WTC11 (cell line): ENCODE results near the gene FOXJ3. TPM values are rescaled to one million over a fixed set of nuclear protein-coding genes. Genes with fewer than 3 reads are reported as not detected.

Experiments used
- ATAC-seq: fragments of 200-7000 bp; cut with Tn5 transposase; 2 replicates; pipeline ENCODE4 v1.10.0; 2021; ENCODE audit warnings: mild to moderate bottlenecking, moderate library complexity
- CTCF ChIA-PET: fragments of 300-600 bp; sonication (Branson Sonifier 250); formaldehyde crosslinking; loops from one replicate; lab custom pipeline; 2021; ENCODE audit warnings: antibody characterized with exemption; lab: Charles Lee
- POLR2A ChIA-PET: fragments of 350-600 bp; sonication (Branson Sonifier 250); formaldehyde crosslinking; loops from one replicate; lab custom pipeline; 2021; ENCODE audit warnings: antibody characterized with exemption; lab: Charles Lee
- DNase-seq: peaks from one replicate; pipeline ENCODE4 v3.0.0; 2021; ENCODE audit warnings: low spot score
- H3K27ac Mint-ChIP-seq: 2 replicates; pipeline ENCODE4 v1.8.0; 2021; ENCODE audit warnings: mixed read lengths
- H3K27me3 Mint-ChIP-seq: 2 replicates; pipeline ENCODE4 v1.8.0; 2021; ENCODE audit warnings: low read depth, mild to moderate bottlenecking, moderate library complexity, mixed read lengths
- H3K36me3 Mint-ChIP-seq: 2 replicates; pipeline ENCODE4 v1.8.0; 2021; ENCODE audit warnings: mixed read lengths
- H3K4me1 Mint-ChIP-seq: 2 replicates; pipeline ENCODE4 v1.8.0; 2022; ENCODE audit warnings: mixed read lengths
- H3K4me3 Mint-ChIP-seq: 2 replicates; pipeline ENCODE4 v1.8.0; 2021; ENCODE audit warnings: mild to moderate bottlenecking, moderate library complexity, mixed read lengths
- H3K9me3 Mint-ChIP-seq: 2 replicates; pipeline ENCODE4 v1.8.0; 2021; ENCODE audit warnings: mixed read lengths
- CREB1 ChIP-seq: sonication (generic); formaldehyde crosslinking; IDR thresholded peaks from 2 replicates; pipeline ENCODE4 v1.8.0; 2023; ENCODE audit warnings: mild to moderate bottlenecking, missing genetic modification reagents
- CTCF ChIP-seq: fragments of 200-600 bp; IDR thresholded peaks from 2 replicates; pipeline ENCODE4 v1.8.0; 2022; ENCODE audit warnings: antibody characterized with exemption
- E2F1 ChIP-seq: sonication (generic); formaldehyde crosslinking; IDR thresholded peaks from 2 replicates; pipeline ENCODE4 v1.8.0; 2022; ENCODE audit warnings: mild to moderate bottlenecking, missing genetic modification reagents
- E2F5 ChIP-seq: sonication (generic); formaldehyde crosslinking; IDR thresholded peaks from 2 replicates; pipeline ENCODE4 v1.8.1; 2022; ENCODE audit warnings: mild to moderate bottlenecking, moderate library complexity, missing genetic modification reagents
- ERG ChIP-seq: fragments of 250-450 bp; sonication (Bioruptor Pico); IDR thresholded peaks from 2 replicates; pipeline ENCODE4 v1.8.0; 2021; ENCODE audit warnings: mild to moderate bottlenecking
- JAZF1 ChIP-seq: fragments of 250-450 bp; sonication (Bioruptor Pico); IDR thresholded peaks from 2 replicates; pipeline ENCODE4 v1.9.0; 2021; ENCODE audit warnings: moderate library complexity, mild to moderate bottlenecking, inconsistent platforms
- JUN ChIP-seq: sonication (generic); formaldehyde crosslinking; IDR thresholded peaks from 2 replicates; pipeline ENCODE4 v1.8.0; 2023; ENCODE audit warnings: mild to moderate bottlenecking, missing genetic modification reagents
- NFE2L1 ChIP-seq: sonication (generic); formaldehyde crosslinking; IDR thresholded peaks from 2 replicates; pipeline ENCODE4 v1.8.1; 2023; ENCODE audit warnings: missing genetic modification reagents
- NR3C1 ChIP-seq: sonication (generic); formaldehyde crosslinking; conservative IDR thresholded peaks from 2 replicates; pipeline ENCODE4 v1.8.1; 2023; ENCODE audit warnings: low read depth, mild to moderate bottlenecking, missing genetic modification reagents
- PRRX2 ChIP-seq: fragments of 250-450 bp; sonication (Bioruptor Pico); IDR thresholded peaks from 2 replicates; pipeline ENCODE4 v1.8.0; 2021; ENCODE audit warnings: mild to moderate bottlenecking
- SMAD3 ChIP-seq: sonication (generic); formaldehyde crosslinking; IDR thresholded peaks from 2 replicates; pipeline ENCODE4 v1.8.0; 2022; ENCODE audit warnings: missing genetic modification reagents, mild to moderate bottlenecking, borderline replicate concordance
- SP1 ChIP-seq: sonication (generic); formaldehyde crosslinking; conservative IDR thresholded peaks from 2 replicates; pipeline ENCODE4 v1.8.1; 2022; ENCODE audit warnings: missing genetic modification reagents
- USF1 ChIP-seq: sonication (generic); formaldehyde crosslinking; IDR thresholded peaks from 2 replicates; pipeline ENCODE4 v1.8.0; 2022; ENCODE audit warnings: mild to moderate bottlenecking, missing genetic modification reagents
- ZBTB43 ChIP-seq: sonication (generic); formaldehyde crosslinking; IDR thresholded peaks from 2 replicates; pipeline ENCODE4 v1.8.1; 2023; ENCODE audit warnings: mild to moderate bottlenecking, missing genetic modification reagents
- ZMAT4 ChIP-seq: fragments of 250-450 bp; sonication (Bioruptor Pico); IDR thresholded peaks from 2 replicates; pipeline ENCODE4 v1.9.0; 2021; ENCODE audit warnings: mild to moderate bottlenecking
- ZNF263 ChIP-seq: sonication (generic); formaldehyde crosslinking; IDR thresholded peaks from 2 replicates; pipeline ENCODE4 v1.8.1; 2022; ENCODE audit warnings: low read depth, mild to moderate bottlenecking, moderate library complexity, missing genetic modification reagents
- ZNF281 ChIP-seq: sonication (generic); formaldehyde crosslinking; IDR thresholded peaks from 2 replicates; pipeline ENCODE4 v1.8.0; 2023; ENCODE audit warnings: mild to moderate bottlenecking, missing genetic modification reagents
- total RNA-seq: library from RNA; stranded (reverse); gene quantifications from 3 replicates; pipeline ENCODE4 v1.2.3, GENCODE V29; 2021

FOXJ3 gene
- total RNA-seq, 1 experiment from 2014 or later = 43.3 TPM

GRCh38 chr1:42325014-42325402, 10.0 kb downstream of the FOXJ3 start:
- CTCF ChIA-PET = no interaction called here
- H3K9me3 Mint-ChIP-seq = no peaks in the 10 kb centered on the region
- no peak overlapping the region for H3K27ac Mint-ChIP-seq
- peaks cover 47% of the 10 kb centered on the region for H3K4me1 Mint-ChIP-seq
- ATAC-seq (no peak), DNase-seq (no peak)
- H3K27me3 Mint-ChIP-seq = no peaks in the 10 kb centered on the region
- TF ChIP-seq E2F5 = no peak
- TF ChIP-seq PRRX2 = no peak
- TF ChIP-seq JUN (CRISPR knock-in tag) = no peak
- no peak for TF ChIP-seq ZBTB43 (CRISPR knock-in tag)
- TF ChIP-seq CTCF = no peak
- no peak for TF ChIP-seq ZMAT4 (CRISPR knock-in tag)
- TF ChIP-seq E2F1 (CRISPR knock-in tag) = no peak
- TF ChIP-seq SMAD3 = no peak
- TF ChIP-seq SP1 (CRISPR knock-in tag) = no peak
- no peak for TF ChIP-seq CREB1
- TF ChIP-seq ZNF281 = no peak
- TF ChIP-seq JAZF1 (CRISPR knock-in tag) = no peak
- TF ChIP-seq ZNF263 (CRISPR knock-in tag) = no peak
- no peak for TF ChIP-seq NFE2L1 (CRISPR knock-in tag)
- TF ChIP-seq NR3C1 (CRISPR knock-in tag) = no peak
- no peak for TF ChIP-seq ERG
- TF ChIP-seq, all 79 proteins: peak for 0
- POLR2A ChIA-PET = no interaction called here
- no peak overlapping the region for H3K4me3 Mint-ChIP-seq
- no peaks in the 10 kb centered on the region for H3K36me3 Mint-ChIP-seq

- TF ChIP-seq ZNF281 = no peak
- no peak for TF ChIP-seq USF1 (CRISPR knock-in tag)
- no peak for TF ChIP-seq JUN (CRISPR knock-in tag)
- TF ChIP-seq, all 79 proteins: peak for 0
- no peaks in the 10 kb centered on the region for H3K27me3 Mint-ChIP-seq
- no peak overlapping the region for H3K4me3 Mint-ChIP-seq
- no peak for ATAC-seq
- peaks cover 49% of the 10 kb centered on the region for H3K4me1 Mint-ChIP-seq
- ChIA-PET POLR2A (no interaction called here), CTCF (no interaction called here)
- H3K36me3 Mint-ChIP-seq = no peaks in the 10 kb centered on the region
- no peak overlapping the region for H3K27ac Mint-ChIP-seq
- DNase-seq = no peak
- H3K9me3 Mint-ChIP-seq = no peaks in the 10 kb centered on the region
Observed at GRCh38 chr1:42324398-42325013, 10.5 kb downstream of the FOXJ3 start.
